HEK293T (cell line): ENCODE results near the gene IP6K3.

ENCODE experiments used
- CTCF ChIA-PET: fragments of 350-600 bp; formaldehyde crosslinking; extraction: SDS; loops from one replicate; lab custom pipeline; 2021; ENCODE audit warnings: antibody characterized with exemption, inconsistent platforms; lab: Yijun Ruan, JAX
- POLR2A ChIA-PET: fragments of 350-600 bp; formaldehyde crosslinking; extraction: SDS; loops from one replicate; lab custom pipeline; 2020; ENCODE audit warnings: antibody characterized with exemption, inconsistent platforms; lab: Yijun Ruan, JAX
- DNase-seq: peaks from one replicate; pipeline ENCODE4 v3.0.0; 2012; ENCODE audit warnings: mixed read lengths; ENCODE audit errors: extremely low spot score
- ARNT ChIP-seq: fragments of 450-650 bp; IDR thresholded peaks from 2 replicates; pipeline ENCODE4 v1.6.1; 2017; ENCODE audit warnings: mild to moderate bottlenecking
- BHLHE40 ChIP-seq: fragments of 450-650 bp; IDR thresholded peaks from 2 replicates; pipeline ENCODE4 v1.6.1; 2016; ENCODE audit warnings: mild to moderate bottlenecking, moderate library complexity, borderline replicate concordance
- CTBP1 ChIP-seq: fragments of 450-650 bp; IDR thresholded peaks from 2 replicates; pipeline ENCODE4 v1.6.1; 2016; ENCODE audit warnings: borderline replicate concordance
- ELF4 ChIP-seq: fragments of 450-650 bp; IDR thresholded peaks from 2 replicates; pipeline ENCODE4 v1.6.1; 2017; ENCODE audit warnings: antibody characterized with exemption
- FOXA1 ChIP-seq: fragments of 450-650 bp; IDR thresholded peaks from 2 replicates; pipeline ENCODE4 v1.6.1; 2016; ENCODE audit warnings: mild to moderate bottlenecking
- FOXK2 ChIP-seq: fragments of 450-650 bp; IDR thresholded peaks from 2 replicates; pipeline ENCODE4 v1.6.1; 2016; ENCODE audit warnings: mild to moderate bottlenecking
- FOXM1 ChIP-seq: fragments of 450-650 bp; IDR thresholded peaks from 2 replicates; pipeline ENCODE4 v1.6.1; 2017; ENCODE audit warnings: mild to moderate bottlenecking, borderline replicate concordance
- HDGF ChIP-seq: fragments of 450-650 bp; IDR thresholded peaks from 2 replicates; pipeline ENCODE4 v1.6.1; 2017; ENCODE audit warnings: antibody characterized with exemption, borderline replicate concordance
- L3MBTL2 ChIP-seq: fragments of 450-650 bp; conservative IDR thresholded peaks from 2 replicates; pipeline ENCODE4 v1.6.1; 2016; ENCODE audit warnings: mild to moderate bottlenecking
- LEF1 ChIP-seq: fragments of 450-650 bp; IDR thresholded peaks from 2 replicates; pipeline ENCODE4 v1.6.1; 2017; ENCODE audit warnings: mild to moderate bottlenecking, borderline replicate concordance
- NFRKB ChIP-seq: fragments of 450-650 bp; IDR thresholded peaks from 2 replicates; pipeline ENCODE4 v1.6.1; 2016; ENCODE audit warnings: mild to moderate bottlenecking, moderate library complexity
- SP1 ChIP-seq: fragments of 450-650 bp; IDR thresholded peaks from 2 replicates; pipeline ENCODE4 v1.6.1; 2017
- SUZ12 ChIP-seq: fragments of 450-650 bp; IDR thresholded peaks from 2 replicates; pipeline ENCODE4 v1.6.1; 2016; ENCODE audit warnings: mild to moderate bottlenecking
- TARDBP ChIP-seq: fragments of 450-650 bp; IDR thresholded peaks from 2 replicates; pipeline ENCODE4 v1.6.1; 2016
- ZNF384 ChIP-seq: fragments of 450-650 bp; IDR thresholded peaks from 2 replicates; pipeline ENCODE4 v1.6.1; 2016
- TF ChIP-seq, protein P1 (sequence below): fragments of 450-650 bp; IDR thresholded peaks from 2 replicates; pipeline ENCODE4 v1.6.1; 2016

Gene IP6K3, protein sequence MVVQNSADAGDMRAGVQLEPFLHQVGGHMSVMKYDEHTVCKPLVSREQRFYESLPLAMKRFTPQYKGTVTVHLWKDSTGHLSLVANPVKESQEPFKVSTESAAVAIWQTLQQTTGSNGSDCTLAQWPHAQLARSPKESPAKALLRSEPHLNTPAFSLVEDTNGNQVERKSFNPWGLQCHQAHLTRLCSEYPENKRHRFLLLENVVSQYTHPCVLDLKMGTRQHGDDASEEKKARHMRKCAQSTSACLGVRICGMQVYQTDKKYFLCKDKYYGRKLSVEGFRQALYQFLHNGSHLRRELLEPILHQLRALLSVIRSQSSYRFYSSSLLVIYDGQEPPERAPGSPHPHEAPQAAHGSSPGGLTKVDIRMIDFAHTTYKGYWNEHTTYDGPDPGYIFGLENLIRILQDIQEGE

DNA sequence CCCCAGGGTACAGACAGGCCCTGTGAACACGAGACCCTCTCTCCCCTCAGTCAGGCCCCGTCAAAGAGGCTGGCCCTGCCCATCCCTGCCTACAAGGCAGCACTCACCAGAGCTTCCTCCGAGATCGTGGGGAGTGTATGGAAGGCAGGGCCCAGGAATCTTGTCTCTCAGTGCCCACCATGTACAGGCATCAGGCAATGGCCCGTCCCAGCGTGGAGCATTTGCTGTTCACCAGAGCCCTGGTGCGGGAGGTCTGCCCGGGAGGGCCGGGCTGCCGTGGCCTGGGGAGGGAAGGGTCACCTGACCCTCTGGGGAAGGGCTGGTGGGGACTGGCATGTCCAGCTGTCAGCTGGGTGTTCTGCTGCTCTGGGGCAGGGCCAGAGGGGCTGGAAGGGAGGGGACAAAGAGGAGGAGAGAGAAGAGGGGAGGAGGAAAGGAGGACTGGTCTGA is at the start of gene IP6K3:
TSS of gene IP6K3 (minus strand) at position 255 of the 450 bp plus-strand sequence. CDS start 11,429 bp downstream, outside the sequence.
- TF ChIP-seq SUZ12 = no peak
- no peak for DNase-seq
- CTCF ChIA-PET = interaction anchor here (0.6 to 1.9 kb wide), 4 partner anchors 11 to 255 kb away, joined by 3 to 6 read pairs (median 4); no protein-coding TSS in a partner anchor
- POLR2A ChIA-PET = interaction anchor here (2.6 kb wide), 1 partner anchor 35 kb away, joined by 10 read pairs; the partner anchor contains the start of gene UQCC2

DNA sequence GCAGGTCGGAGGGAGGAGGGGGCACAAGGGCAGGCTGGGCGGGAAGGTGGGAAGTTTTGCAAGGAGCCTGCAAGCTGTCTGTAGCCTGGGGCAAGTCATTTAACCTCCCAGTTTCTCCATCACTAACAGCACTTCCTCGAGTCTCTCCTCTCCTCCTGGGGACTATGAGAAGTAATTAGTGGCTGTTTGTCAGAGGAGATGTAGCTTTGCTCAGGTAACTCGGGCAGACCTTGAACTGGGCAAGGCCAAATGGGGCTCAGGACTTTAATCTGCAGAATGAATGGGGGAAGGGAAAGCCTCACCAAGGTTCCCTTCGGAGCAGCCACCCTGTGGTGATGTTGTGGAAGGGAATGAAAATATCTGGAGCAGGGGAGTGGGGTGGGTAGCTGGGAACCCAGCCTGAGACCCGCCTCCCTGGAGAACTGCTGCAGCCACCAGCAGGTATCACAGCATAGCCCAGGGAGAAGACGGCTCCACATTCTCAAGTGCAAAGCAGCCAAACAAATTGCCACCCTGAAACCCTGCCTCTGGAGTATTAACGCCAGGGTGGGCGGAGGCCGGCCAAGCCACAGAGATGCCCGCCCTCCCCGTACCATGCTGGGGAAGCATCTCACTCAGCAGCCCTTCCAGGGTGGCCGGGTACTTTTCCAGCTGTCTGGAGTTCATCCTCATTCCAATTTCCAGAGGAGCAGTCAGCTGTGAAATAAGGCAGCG is 48.4 kb upstream of the IP6K3 start:
- POLR2A ChIA-PET = no interaction called here
- DNase-seq = peak; percentile 27
- CTCF ChIA-PET = no interaction called here
- no peak for TF ChIP-seq ELF4
- TF ChIP-seq BHLHE40 = no peak
- no peak for TF ChIP-seq FOXK2
- no peak for TF ChIP-seq L3MBTL2
- no peak for TF ChIP-seq ARNT
- TF ChIP-seq LEF1 = no peak
- TF ChIP-seq ZNF384 = no peak
- TF ChIP-seq CTBP1 = no peak
- no peak for TF ChIP-seq SP1
- TF ChIP-seq NFRKB = no peak
- TF ChIP-seq, protein P1, sequence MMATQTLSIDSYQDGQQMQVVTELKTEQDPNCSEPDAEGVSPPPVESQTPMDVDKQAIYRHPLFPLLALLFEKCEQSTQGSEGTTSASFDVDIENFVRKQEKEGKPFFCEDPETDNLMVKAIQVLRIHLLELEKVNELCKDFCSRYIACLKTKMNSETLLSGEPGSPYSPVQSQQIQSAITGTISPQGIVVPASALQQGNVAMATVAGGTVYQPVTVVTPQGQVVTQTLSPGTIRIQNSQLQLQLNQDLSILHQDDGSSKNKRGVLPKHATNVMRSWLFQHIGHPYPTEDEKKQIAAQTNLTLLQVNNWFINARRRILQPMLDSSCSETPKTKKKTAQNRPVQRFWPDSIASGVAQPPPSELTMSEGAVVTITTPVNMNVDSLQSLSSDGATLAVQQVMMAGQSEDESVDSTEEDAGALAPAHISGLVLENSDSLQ = no peak
- no peak for TF ChIP-seq FOXA1
- no peak for TF ChIP-seq TARDBP
- TF ChIP-seq FOXM1 = no peak
- TF ChIP-seq SUZ12 = no peak

DNA sequence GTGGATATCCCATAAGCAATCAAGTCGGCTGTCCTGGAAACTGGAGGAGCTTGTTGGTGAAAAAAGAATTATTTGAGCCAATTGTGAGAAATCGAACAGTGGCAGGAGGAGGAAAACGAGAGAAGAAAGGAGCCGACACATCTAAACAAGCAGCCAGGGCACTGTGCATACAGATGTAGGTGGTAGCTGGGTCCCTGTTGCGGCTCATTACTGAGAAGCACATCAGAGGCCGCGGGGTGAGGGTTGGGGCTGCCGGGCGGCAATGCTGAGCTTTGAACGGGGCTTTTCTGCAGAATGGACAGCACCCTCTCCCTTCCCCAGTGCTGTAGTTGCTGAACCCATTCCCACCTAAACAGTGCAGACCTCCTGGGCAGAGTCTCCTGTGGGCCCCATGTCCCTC is 46.3 kb upstream of the IP6K3 start:
- TF ChIP-seq ZNF384 (no peak), ARNT (no peak), HDGF (no peak), ELF4 (no peak), L3MBTL2 (no peak), SP1 (no peak), BHLHE40 (no peak), NFRKB (no peak), FOXM1 (no peak), CTBP1 (no peak), TARDBP (no peak), SUZ12 (no peak), FOXK2 (no peak), FOXA1 (no peak)
- TF ChIP-seq, protein P1 = no peak
- DNase-seq = no peak
- ChIA-PET CTCF (interaction anchor here (1.4 kb wide), 1 partner anchor 22 kb away, joined by 3 read pairs; no protein-coding TSS in a partner anchor), POLR2A (no interaction called here)

DNA sequence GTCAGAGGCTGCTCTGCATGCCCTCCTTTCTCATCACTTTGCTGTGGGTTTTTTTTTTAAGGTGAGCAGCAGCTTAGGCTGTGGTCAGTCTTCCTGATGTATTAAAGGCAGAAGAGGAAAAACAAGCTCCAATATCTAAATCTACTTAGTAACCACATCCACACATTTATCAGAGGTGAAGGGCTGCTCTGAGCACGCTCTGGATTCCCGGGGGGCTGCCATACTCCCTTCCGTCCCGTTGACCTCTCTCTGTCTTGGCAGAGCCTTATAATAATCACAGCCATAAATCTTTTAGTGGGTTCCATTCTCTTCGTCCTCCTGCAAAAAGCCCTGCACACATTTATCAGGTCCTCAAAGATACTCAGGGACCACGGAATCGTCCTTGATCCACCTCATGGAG is 44.9 kb upstream of the IP6K3 start:
- POLR2A ChIA-PET = no interaction called here
- TF ChIP-seq FOXM1 = no peak
- DNase-seq = no peak
- CTCF ChIA-PET = no interaction called here

DNA sequence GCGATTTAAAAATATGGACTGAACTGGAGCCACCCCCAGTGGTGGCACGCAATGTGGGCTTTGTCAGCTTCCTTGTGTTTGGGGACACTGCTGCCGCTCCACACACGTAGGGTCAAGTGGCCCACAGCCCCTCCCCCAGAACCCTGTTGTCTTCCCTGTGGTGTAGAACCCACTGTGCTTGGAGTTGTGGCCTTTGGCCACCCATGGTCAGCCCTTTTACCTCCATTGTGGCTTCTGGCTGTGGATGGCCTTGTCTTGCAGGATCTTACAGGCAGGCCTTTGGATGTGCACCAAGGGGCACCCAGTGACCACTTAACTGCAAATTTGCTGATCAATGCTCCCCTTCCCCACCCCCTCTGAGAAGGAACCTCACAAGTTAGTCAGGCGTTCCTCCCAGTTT is 44.2 kb upstream of the IP6K3 start:
- CTCF ChIA-PET = no interaction called here
- no peak for DNase-seq
- POLR2A ChIA-PET = no interaction called here
- TF ChIP-seq L3MBTL2 = no peak
- TF ChIP-seq, protein P1 = no peak
- TF ChIP-seq TARDBP = no peak
- TF ChIP-seq FOXK2 = no peak

DNA sequence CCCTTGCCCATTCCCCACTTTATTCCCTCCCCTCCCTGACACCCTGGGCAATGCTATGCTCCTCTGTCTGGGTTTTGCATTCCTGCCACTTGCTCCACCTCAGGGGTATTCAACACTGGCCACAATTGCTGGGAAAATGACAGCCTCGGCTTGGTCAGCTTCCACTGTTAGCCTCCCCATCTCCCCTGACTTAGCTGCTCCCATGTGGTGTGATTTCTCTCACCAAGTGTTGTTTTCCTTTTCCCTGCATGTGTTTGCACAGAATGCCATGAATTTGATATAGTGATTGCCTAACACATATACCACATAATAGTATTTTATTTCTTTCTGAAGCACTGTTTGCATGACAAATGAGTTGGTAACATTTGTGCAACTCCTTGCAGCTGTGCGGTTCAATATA is 43.7 kb upstream of the IP6K3 start:
- DNase-seq = no peak
- no peak for TF ChIP-seq ZNF384
- TF ChIP-seq CTBP1 = no peak
- no peak for TF ChIP-seq FOXA1
- no peak for TF ChIP-seq SUZ12
- no peak for TF ChIP-seq TARDBP
- ChIA-PET CTCF (no interaction called here), POLR2A (no interaction called here)

DNA sequence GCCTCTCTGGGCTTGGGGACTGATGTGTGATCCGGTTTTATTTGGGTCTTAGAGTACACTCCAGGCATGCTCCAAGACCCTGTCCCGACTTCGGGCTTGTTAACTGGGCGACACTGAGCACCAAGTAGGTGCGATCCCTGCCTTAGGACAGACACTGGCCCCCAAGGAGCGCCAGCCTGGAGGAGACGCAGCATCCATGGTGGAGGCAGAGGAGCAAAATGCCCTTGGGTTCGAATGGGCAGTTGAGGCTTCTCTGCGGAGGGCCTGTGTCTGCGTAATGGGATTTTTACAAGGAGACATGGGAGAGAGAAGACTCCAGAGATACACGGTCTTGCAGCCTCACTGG is 42.8 kb upstream of the IP6K3 start:
- ChIA-PET CTCF (no interaction called here), POLR2A (interaction anchor here (0.8 to 2.6 kb wide), 2 partner anchors 11 to 51 kb away, joined by 3 to 11 read pairs; no protein-coding TSS in a partner anchor)
- TF ChIP-seq FOXA1 (no peak), L3MBTL2 (peak; percentile 24; the same call in 1 of the 2 replicates), LEF1 (no peak)
- DNase-seq = no peak
